GM23248 (cell line): ENCODE data around the gene KRTAP19-6. TPM values are rescaled to one million over a fixed set of nuclear protein-coding genes. Genes with fewer than 3 reads are reported as not detected.
"Not testable (repeated sequence)": the region's sequence is repeated elsewhere in the genome, so short reads cannot be mapped to it uniquely, and the experiment has no call there.

Source experiments
- DNase-seq: peaks from one replicate; pipeline ENCODE4 v3.0.0-alpha.2; 2015
- H2AFZ ChIP-seq: fragments of 200-600 bp; sonication (generic); 2 replicates; pipeline ENCODE4 v1.6.1; 2016; ENCODE audit warnings: antibody characterized with exemption
- H3F3A ChIP-seq: fragments of 200-600 bp; sonication (generic); 2 replicates; pipeline ENCODE4 v1.6.1; 2016; ENCODE audit warnings: mild to moderate bottlenecking, antibody characterized with exemption, mixed run types; ENCODE audit not compliant: insufficient read depth
- H3K27ac ChIP-seq: fragments of 200-600 bp; sonication (generic); 2 replicates; pipeline ENCODE4 v1.5.1; 2016; ENCODE audit warnings: mild to moderate bottlenecking
- H3K27me3 ChIP-seq: fragments of 200-600 bp; sonication (generic); replicated peaks from 2 replicates; pipeline ENCODE4 v1.6.1; 2016; ENCODE audit warnings: mild to moderate bottlenecking; ENCODE audit not compliant: insufficient read depth
- H3K36me3 ChIP-seq: fragments of 200-600 bp; sonication (generic); 2 replicates; pipeline ENCODE4 v1.6.1; 2016; ENCODE audit warnings: low read depth, mild to moderate bottlenecking
- H3K4me1 ChIP-seq: fragments of 200-600 bp; sonication (generic); 2 replicates; pipeline ENCODE4 v1.6.1; 2016; ENCODE audit warnings: mild to moderate bottlenecking; ENCODE audit not compliant: insufficient read depth
- H3K4me2 ChIP-seq: fragments of 200-600 bp; sonication (generic); one replicate; pipeline ENCODE4 v1.6.1; 2016; ENCODE audit warnings: mild to moderate bottlenecking; ENCODE audit not compliant: unreplicated experiment
- H3K4me3 ChIP-seq: fragments of 200-600 bp; sonication (generic); 2 replicates; pipeline ENCODE4 v1.5.1; 2016; ENCODE audit warnings: mild to moderate bottlenecking
- H3K79me2 ChIP-seq: fragments of 200-600 bp; sonication (generic); 2 replicates; pipeline ENCODE4 v1.6.1; 2016; ENCODE audit warnings: mild to moderate bottlenecking; ENCODE audit not compliant: insufficient read depth
- H3K9ac ChIP-seq: fragments of 200-600 bp; sonication (generic); 2 replicates; pipeline ENCODE4 v1.6.1; 2016; ENCODE audit warnings: mild to moderate bottlenecking
- H3K9me2 ChIP-seq: fragments of 200-600 bp; sonication (generic); 2 replicates; pipeline ENCODE4 v1.6.1; 2016; ENCODE audit warnings: mixed run types, mild to moderate bottlenecking, moderate library complexity; ENCODE audit not compliant: insufficient read depth
- H3K9me3 ChIP-seq: fragments of 200-600 bp; sonication (generic); one replicate; pipeline ENCODE4 v1.6.1; 2017; ENCODE audit warnings: low read depth
- H4K20me1 ChIP-seq: fragments of 200-600 bp; sonication (generic); 2 replicates; pipeline ENCODE4 v1.6.0; 2016; ENCODE audit not compliant: insufficient read depth
- EZH2 ChIP-seq: fragments of 200-600 bp; sonication (generic); IDR thresholded peaks from 2 replicates; pipeline ENCODE4 v1.6.1; 2018; ENCODE audit warnings: antibody characterized with exemption, mild to moderate bottlenecking; ENCODE audit not compliant: insufficient read depth, poor library complexity, severe bottlenecking
- EZH2phosphoT487 ChIP-seq: fragments of 200-600 bp; sonication (generic); IDR thresholded peaks from 2 replicates; pipeline ENCODE4 v1.6.1; 2018; ENCODE audit warnings: antibody characterized with exemption, moderate library complexity, mild to moderate bottlenecking, low read depth; ENCODE audit not compliant: insufficient read depth
- WGBS, 2 experiments: methylation state at CpG; one replicate each; pipeline ENCODE4 v1.1.6; 2015 to 2017; ENCODE audit warnings: low lambda C conversion rate in 2 of 2, low coverage in 1 of 2; ENCODE audit errors: missing lambda C conversion rate in 2 of 2; 5-methylcytosine and 5-hydroxymethylcytosine counted together
- in situ Hi-C: fragments of 300-500 bp; cut with MboI; formaldehyde crosslinking; loops from 2 replicates; pipeline ENCODE4 v1.15.0; 2020
- polyA plus RNA-seq: library from polyadenylated mRNA; unstranded; fragments of >200 nt; fragmentation: Nextera tagmentation; extraction: Ambion mirVana; gene quantifications from 2 replicates; pipeline ENCODE4 v1.2.1, GENCODE V29; 2016
- total RNA-seq: library from RNA; depleted of rRNA; stranded (reverse); fragments of >200 nt; shearing (Covaris generic); gene quantifications from 2 replicates; pipeline ENCODE4 v1.2.3, GENCODE V29; 2014

KRTAP19-6 gene
- total and polyA plus RNA-seq, 2 experiments from 2014 or later: not detected

- no peaks in the 10 kb centered on the region for H3K4me1 ChIP-seq
- no peaks in the 10 kb centered on the region for H3K79me2 ChIP-seq
- no peaks in the 10 kb centered on the region for H3K36me3 ChIP-seq
- H2AFZ ChIP-seq: no peak within 1 kb of the TSS
- in situ Hi-C loops: no loop called here
- H3K9me3 ChIP-seq: no peaks in the 10 kb centered on the region
- H3K9ac ChIP-seq: no peak within 1 kb of the TSS
- no peaks in the 10 kb centered on the region for H3K9me2 ChIP-seq
- no peak within 1 kb of the TSS for H3K4me2 ChIP-seq
- no peak within 1 kb of the TSS for H3K27ac ChIP-seq
- no peak within 1 kb of the TSS for H3K4me3 ChIP-seq
- WGBS, 2 experiments: 25 to 34% methylated on average over 2 of the region's 2 CpGs
- no peaks in the 10 kb centered on the region for H4K20me1 ChIP-seq
- H3F3A ChIP-seq: no peaks in the 10 kb centered on the region
- H3K27me3 ChIP-seq: no peaks in the 10 kb centered on the region
- TF ChIP-seq EZH2phosphoT487 (no peak), EZH2 (no peak)
- no peak for DNase-seq
Measured at GRCh38 chr21:30561264-30561895, 19.7 kb upstream of the KRTAP19-6 start, which contains the start of gene KRTAP19-7. Gene KRTAP19-7 (minus strand): TSS chr21:30561314. CDS start chr21:30561289, 25 bp downstream.

- no peak for TF ChIP-seq EZH2
- no peak for TF ChIP-seq EZH2phosphoT487
- DNase-seq: no peak
Measured at GRCh38 chr21:30555095-30555494, 13.4 kb upstream of the KRTAP19-6 start.

GRCh38 chr21:30552782-30553181 is 11.1 kb upstream of the KRTAP19-6 start:
- H3K9me3 ChIP-seq: peaks cover 3% of the 10 kb centered on the region
- no peaks in the 10 kb centered on the region for H3K4me1 ChIP-seq
- no peak overlapping the region for H2AFZ ChIP-seq
- no peak overlapping the region for H3K9ac ChIP-seq
- no peak for DNase-seq
- no peaks in the 10 kb centered on the region for H3K79me2 ChIP-seq
- no peak overlapping the region for H3K27ac ChIP-seq
- in situ Hi-C loops: no loop called here
- H3K36me3 ChIP-seq: no peaks in the 10 kb centered on the region
- no peak overlapping the region for H3K4me3 ChIP-seq
- H3K9me2 ChIP-seq: no peaks in the 10 kb centered on the region
- H4K20me1 ChIP-seq: no peaks in the 10 kb centered on the region
- no peak overlapping the region for H3K4me2 ChIP-seq
- H3F3A ChIP-seq: no peaks in the 10 kb centered on the region
- H3K27me3 ChIP-seq: no peaks in the 10 kb centered on the region
- WGBS, 2 experiments: 4 to 20% methylated on average over 1 of the region's 1 CpG
- TF ChIP-seq EZH2 (no peak), EZH2phosphoT487 (no peak)

More at GRCh38 chr21:30555095-30555494, 13.4 kb upstream of the KRTAP19-6 start:
- H3K4me3 ChIP-seq: no peak overlapping the region
- H3K36me3 ChIP-seq: no peaks in the 10 kb centered on the region
- 18 to 27% methylated on average over 2 of the region's 2 CpGs for WGBS, 2 experiments
- H2AFZ ChIP-seq: no peak overlapping the region
- peaks cover 3% of the 10 kb centered on the region for H3K9me3 ChIP-seq
- in situ Hi-C loops: no loop called here
- H3K9ac ChIP-seq: no peak overlapping the region
- no peaks in the 10 kb centered on the region for H3K4me1 ChIP-seq
- no peaks in the 10 kb centered on the region for H3K9me2 ChIP-seq
- H3K79me2 ChIP-seq: no peaks in the 10 kb centered on the region
- no peak overlapping the region for H3K27ac ChIP-seq
- H3K27me3 ChIP-seq: no peaks in the 10 kb centered on the region
- no peaks in the 10 kb centered on the region for H3F3A ChIP-seq
- no peaks in the 10 kb centered on the region for H4K20me1 ChIP-seq
- H3K4me2 ChIP-seq: no peak overlapping the region

- Histone ChIP-seq H3K4me3 (no peak overlapping the region), H3K9me3 (peaks cover 5% of the 10 kb centered on the region), H2AFZ (no peak overlapping the region), H3F3A (no peaks in the 10 kb centered on the region), H3K79me2 (no peaks in the 10 kb centered on the region), H3K9me2 (no peaks in the 10 kb centered on the region), H3K4me2 (no peak overlapping the region), H3K27me3 (no peaks in the 10 kb centered on the region), H3K36me3 (no peaks in the 10 kb centered on the region), H3K9ac (no peak overlapping the region), H3K4me1 (no peaks in the 10 kb centered on the region), H4K20me1 (no peaks in the 10 kb centered on the region), H3K27ac (no peak overlapping the region)
- no peak for DNase-seq
- TF ChIP-seq EZH2phosphoT487 (no peak), EZH2 (no peak)
- WGBS, 2 experiments: 12 to 44% methylated on average over 1 of the region's 1 CpG
- in situ Hi-C loops: no loop called here
Measured at GRCh38 chr21:30518876-30519275, 22.8 kb downstream of the KRTAP19-6 start.

GRCh38 chr21:30515681-30516080 is 26.0 kb downstream of the KRTAP19-6 start:
- TF ChIP-seq EZH2 (no peak), EZH2phosphoT487 (no peak)
- Histone ChIP-seq H3K4me3 (no peak overlapping the region), H3K36me3 (no peaks in the 10 kb centered on the region), H2AFZ (no peak overlapping the region), H3K79me2 (no peaks in the 10 kb centered on the region), H3K9ac (no peak overlapping the region), H3F3A (no peaks in the 10 kb centered on the region), H4K20me1 (no peaks in the 10 kb centered on the region), H3K9me2 (no peaks in the 10 kb centered on the region), H3K4me2 (no peak overlapping the region), H3K27me3 (no peaks in the 10 kb centered on the region), H3K9me3 (no peaks in the 10 kb centered on the region), H3K4me1 (no peaks in the 10 kb centered on the region), H3K27ac (no peak overlapping the region)
- in situ Hi-C loops: no loop called here
- WGBS, 2 experiments: 0 to 12% methylated on average over 1 of the region's 1 CpG
- no peak for DNase-seq

GRCh38 chr21:30505621-30506205 is 36.0 kb downstream of the KRTAP19-6 start:
- H3K79me2 ChIP-seq, H3K36me3 ChIP-seq, H3K4me3 ChIP-seq, in situ Hi-C loops, H2AFZ ChIP-seq, H3K9me2 ChIP-seq, H3K4me2 ChIP-seq, H3K4me1 ChIP-seq, DNase-seq, H3K27ac ChIP-seq, H3K9me3 ChIP-seq, H3F3A ChIP-seq, H3K27me3 ChIP-seq, H4K20me1 ChIP-seq, H3K9ac ChIP-seq: not testable (repeated sequence)
- 8 to 10% methylated on average over 4 of the region's 4 CpGs for WGBS, 2 experiments
